ENCODE data around the gene OR2T2.
"Not testable (repeated sequence)": the region's sequence is repeated elsewhere in the genome, so short reads cannot be mapped to it uniquely, and the experiment has no call there.

OR2T2 gene

DNA sequence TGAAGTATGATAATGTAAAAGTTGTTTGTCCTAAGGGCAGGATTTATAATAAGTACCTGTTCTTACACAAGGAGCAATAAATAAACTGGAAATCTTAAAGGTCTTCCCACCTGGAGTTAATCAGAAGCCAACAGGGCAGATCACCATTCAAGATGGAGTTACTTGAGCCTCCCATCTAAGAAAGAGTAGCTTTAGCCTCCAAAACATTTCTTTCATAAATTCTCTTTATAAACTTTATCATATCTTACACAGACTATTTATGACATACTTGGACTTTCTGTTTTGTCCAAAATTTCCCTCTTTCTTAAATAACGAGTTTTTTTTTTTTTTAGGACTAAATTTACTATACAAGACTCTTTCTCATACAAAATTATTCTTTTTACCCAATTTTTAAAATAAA is 24.1 kb upstream of the OR2T2 start:
- H4K20me1 ChIP-seq (ENCODE audit: insufficient read depth, low read length), result no peaks in the 10 kb centered on the region
- H3K27ac ChIP-seq (ENCODE audit: low read depth, low read length, poor library complexity, severe bottlenecking), result no peak overlapping the region
- H3K4me2 ChIP-seq (ENCODE audit: low read length), result no peak overlapping the region
- H3K79me2 ChIP-seq (ENCODE audit: insufficient read depth, low read length), result no peaks in the 10 kb centered on the region
- H3K9me2 ChIP-seq (ENCODE audit: low read depth, low read length), result no peaks in the 10 kb centered on the region
- peaks cover 4% of the 10 kb centered on the region; the same call in 1 of the 2 replicates for H3K9me3 ChIP-seq (ENCODE audit: low read length)
- TF ChIP-seq CTCF (IDR thresholded peaks at IDR 0.05; ENCODE audit: low read length) (no peak), EZH2 (IDR thresholded peaks at IDR 0.05; ENCODE audit: borderline replicate concordance, low read length) (no peak)
- no peaks in the 10 kb centered on the region for H3K27me3 ChIP-seq (ENCODE audit: insufficient read depth, low read length)
- H3F3A ChIP-seq (ENCODE audit: insufficient read depth, low read length), result no peaks in the 10 kb centered on the region
- no peak overlapping the region for H3K4me3 ChIP-seq (ENCODE audit: low read depth, low read length, poor library complexity, severe bottlenecking)
- H3K4me1 ChIP-seq (ENCODE audit: insufficient read depth, low read length, severe bottlenecking), result no peaks in the 10 kb centered on the region
- no peaks in the 10 kb centered on the region for H3K36me3 ChIP-seq (ENCODE audit: insufficient read depth, low read length)
- H3K9ac ChIP-seq (ENCODE audit: low read length), result no peak overlapping the region
- H2AFZ ChIP-seq (ENCODE audit: low read length), result no peak overlapping the region

- H2AFZ ChIP-seq (ENCODE audit: low read length); H3K36me3 ChIP-seq (ENCODE audit: insufficient read depth, low read length); H3K9me3 ChIP-seq (ENCODE audit: low read length); H3K9ac ChIP-seq (ENCODE audit: low read length); H3K27ac ChIP-seq (ENCODE audit: low read depth, low read length, poor library complexity, severe bottlenecking); H4K20me1 ChIP-seq (ENCODE audit: insufficient read depth, low read length); H3K4me1 ChIP-seq (ENCODE audit: insufficient read depth, low read length, severe bottlenecking); H3K27me3 ChIP-seq (ENCODE audit: insufficient read depth, low read length); H3K9me2 ChIP-seq (ENCODE audit: low read depth, low read length); H3K4me2 ChIP-seq (ENCODE audit: low read length); H3K4me3 ChIP-seq (ENCODE audit: low read depth, low read length, poor library complexity, severe bottlenecking); H3K79me2 ChIP-seq (ENCODE audit: insufficient read depth, low read length); H3F3A ChIP-seq (ENCODE audit: insufficient read depth, low read length): not testable (repeated sequence)
Observed at GRCh38 chr1:248427526-248428191, 17.8 kb upstream of the OR2T2 start.

- not testable (repeated sequence) for H2AFZ ChIP-seq (ENCODE audit: low read length); H3K9me2 ChIP-seq (ENCODE audit: low read depth, low read length); H3K79me2 ChIP-seq (ENCODE audit: insufficient read depth, low read length); H3K4me3 ChIP-seq (ENCODE audit: low read depth, low read length, poor library complexity, severe bottlenecking); H3K9me3 ChIP-seq (ENCODE audit: low read length); H4K20me1 ChIP-seq (ENCODE audit: insufficient read depth, low read length); H3K9ac ChIP-seq (ENCODE audit: low read length); H3F3A ChIP-seq (ENCODE audit: insufficient read depth, low read length); H3K27me3 ChIP-seq (ENCODE audit: insufficient read depth, low read length); H3K36me3 ChIP-seq (ENCODE audit: insufficient read depth, low read length); H3K4me1 ChIP-seq (ENCODE audit: insufficient read depth, low read length, severe bottlenecking); H3K27ac ChIP-seq (ENCODE audit: low read depth, low read length, poor library complexity, severe bottlenecking); H3K4me2 ChIP-seq (ENCODE audit: low read length)
Observed at GRCh38 chr1:248428192-248428533, 17.3 kb upstream of the OR2T2 start.

GRCh38 chr1:248431683-248432082 is 13.8 kb upstream of the OR2T2 start:
- H3K9me3 ChIP-seq (ENCODE audit: low read length); H4K20me1 ChIP-seq (ENCODE audit: insufficient read depth, low read length); H3F3A ChIP-seq (ENCODE audit: insufficient read depth, low read length); H3K4me3 ChIP-seq (ENCODE audit: low read depth, low read length, poor library complexity, severe bottlenecking); H3K27ac ChIP-seq (ENCODE audit: low read depth, low read length, poor library complexity, severe bottlenecking); H3K4me2 ChIP-seq (ENCODE audit: low read length); H2AFZ ChIP-seq (ENCODE audit: low read length); H3K36me3 ChIP-seq (ENCODE audit: insufficient read depth, low read length); H3K79me2 ChIP-seq (ENCODE audit: insufficient read depth, low read length); H3K9ac ChIP-seq (ENCODE audit: low read length); H3K9me2 ChIP-seq (ENCODE audit: low read depth, low read length); H3K4me1 ChIP-seq (ENCODE audit: insufficient read depth, low read length, severe bottlenecking); H3K27me3 ChIP-seq (ENCODE audit: insufficient read depth, low read length): not testable (repeated sequence)

DNA sequence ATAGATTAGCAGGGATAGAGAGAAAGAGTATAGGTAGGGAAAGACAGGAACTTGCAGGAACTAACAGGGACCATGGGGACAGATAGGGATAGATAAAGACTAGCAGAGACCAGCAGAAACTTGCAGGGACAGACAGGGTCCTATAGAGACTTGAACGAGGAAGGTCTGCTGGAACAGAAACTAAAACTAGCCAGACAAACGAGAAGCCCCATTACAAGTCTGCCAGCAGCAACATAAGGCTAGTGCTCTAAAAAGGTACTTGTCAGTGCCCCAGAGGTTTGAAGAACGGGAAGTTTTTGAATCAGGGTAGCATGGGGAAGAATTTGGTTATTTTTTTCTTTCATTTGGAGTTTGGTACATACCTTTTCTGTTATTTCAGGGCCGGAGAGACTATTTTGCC is 13.2 kb upstream of the OR2T2 start:
- H3F3A ChIP-seq (ENCODE audit: insufficient read depth, low read length); H3K9me2 ChIP-seq (ENCODE audit: low read depth, low read length); H3K9me3 ChIP-seq (ENCODE audit: low read length); H3K4me3 ChIP-seq (ENCODE audit: low read depth, low read length, poor library complexity, severe bottlenecking); H3K27me3 ChIP-seq (ENCODE audit: insufficient read depth, low read length); H4K20me1 ChIP-seq (ENCODE audit: insufficient read depth, low read length); H3K9ac ChIP-seq (ENCODE audit: low read length); H3K4me2 ChIP-seq (ENCODE audit: low read length); H3K79me2 ChIP-seq (ENCODE audit: insufficient read depth, low read length); H3K4me1 ChIP-seq (ENCODE audit: insufficient read depth, low read length, severe bottlenecking); H3K36me3 ChIP-seq (ENCODE audit: insufficient read depth, low read length); H2AFZ ChIP-seq (ENCODE audit: low read length); H3K27ac ChIP-seq (ENCODE audit: low read depth, low read length, poor library complexity, severe bottlenecking): not testable (repeated sequence)

DNA sequence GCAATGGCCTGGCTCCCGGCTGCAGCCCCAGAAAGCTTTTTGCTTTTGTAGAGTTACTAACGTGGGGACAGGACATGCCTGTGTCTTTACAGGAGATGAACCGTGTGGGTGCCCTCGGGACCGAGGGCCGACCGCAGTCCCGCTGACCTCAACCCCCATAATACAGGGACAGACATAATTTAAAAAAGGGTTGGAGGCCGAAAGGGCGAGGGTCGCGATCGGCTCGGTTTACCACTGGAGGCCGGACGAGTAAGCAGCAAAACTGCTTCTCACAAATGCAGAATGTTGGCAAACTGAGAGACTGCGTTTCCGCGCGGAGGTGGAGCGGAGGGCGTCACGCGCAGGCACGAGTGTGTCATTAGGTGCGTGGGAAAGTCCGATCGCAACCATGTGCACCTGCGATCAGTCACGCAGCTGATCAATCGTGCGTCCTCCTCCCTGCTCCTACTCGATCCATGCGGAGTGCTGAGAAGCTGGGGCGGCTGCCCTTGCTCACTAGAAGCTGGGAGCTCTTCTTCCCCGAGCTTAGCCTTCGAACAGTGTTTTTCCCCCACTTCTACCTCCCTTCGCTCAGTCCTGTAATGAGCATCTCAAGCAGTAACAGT is 11.5 kb upstream of the OR2T2 start:
- H3K9me3 ChIP-seq (ENCODE audit: low read length); H3K9ac ChIP-seq (ENCODE audit: low read length); H3K9me2 ChIP-seq (ENCODE audit: low read depth, low read length); H4K20me1 ChIP-seq (ENCODE audit: insufficient read depth, low read length); H3K27ac ChIP-seq (ENCODE audit: low read depth, low read length, poor library complexity, severe bottlenecking); H3K27me3 ChIP-seq (ENCODE audit: insufficient read depth, low read length); H3K4me2 ChIP-seq (ENCODE audit: low read length); H3F3A ChIP-seq (ENCODE audit: insufficient read depth, low read length); H3K4me3 ChIP-seq (ENCODE audit: low read depth, low read length, poor library complexity, severe bottlenecking); H2AFZ ChIP-seq (ENCODE audit: low read length); H3K36me3 ChIP-seq (ENCODE audit: insufficient read depth, low read length); H3K4me1 ChIP-seq (ENCODE audit: insufficient read depth, low read length, severe bottlenecking); H3K79me2 ChIP-seq (ENCODE audit: insufficient read depth, low read length): not testable (repeated sequence)

- not testable (repeated sequence) for H3K79me2 ChIP-seq (ENCODE audit: insufficient read depth, low read length); H3K9me3 ChIP-seq (ENCODE audit: low read length); H4K20me1 ChIP-seq (ENCODE audit: insufficient read depth, low read length); H3K9me2 ChIP-seq (ENCODE audit: low read depth, low read length); H3K4me3 ChIP-seq (ENCODE audit: low read depth, low read length, poor library complexity, severe bottlenecking); H3F3A ChIP-seq (ENCODE audit: insufficient read depth, low read length); H3K4me1 ChIP-seq (ENCODE audit: insufficient read depth, low read length, severe bottlenecking); H3K4me2 ChIP-seq (ENCODE audit: low read length); H2AFZ ChIP-seq (ENCODE audit: low read length); H3K27ac ChIP-seq (ENCODE audit: low read depth, low read length, poor library complexity, severe bottlenecking); H3K36me3 ChIP-seq (ENCODE audit: insufficient read depth, low read length); H3K27me3 ChIP-seq (ENCODE audit: insufficient read depth, low read length); H3K9ac ChIP-seq (ENCODE audit: low read length)
Observed at GRCh38 chr1:248434913-248435312, 10.5 kb upstream of the OR2T2 start.
